ENCODE data around the gene VPS13C. TPM values are rescaled to one million over a fixed set of nuclear protein-coding genes. Genes with fewer than 3 reads are reported as not detected.

The VPS13C gene
- total and polyA plus RNA-seq, 2 experiments from 2014 or later, result 10.2 to 20.5 TPM

DNA sequence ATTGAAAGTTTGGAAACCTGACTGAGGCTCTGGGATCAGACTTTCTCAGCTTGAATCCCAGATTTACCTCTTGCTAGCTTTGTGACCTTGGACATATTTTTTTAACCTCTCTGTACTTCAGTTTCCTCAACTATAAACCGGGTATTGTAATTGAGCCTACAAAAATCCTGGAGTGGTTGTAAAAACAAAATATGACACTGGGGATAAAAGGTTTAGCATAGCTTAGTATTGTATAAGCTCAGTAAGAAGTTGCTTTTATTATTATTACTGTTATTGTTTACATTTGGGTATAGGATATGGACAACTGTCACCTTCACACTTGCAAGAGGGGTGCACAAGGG lies 28.1 kb upstream of the VPS13C start:
- no peaks in the 10 kb centered on the region for H3K27me3 ChIP-seq (ENCODE audit: insufficient read depth)
- no peaks in the 10 kb centered on the region for H3F3A ChIP-seq (replicated peaks; ENCODE audit: low read depth)
- Mint-ChIP-seq H3K36me3 (ENCODE audit: low read depth) (peaks cover 11% of the 10 kb centered on the region), H3K9me3 (peaks cover 13% of the 10 kb centered on the region), H3K4me1 (peaks cover 11% of the 10 kb centered on the region; the same call in 2 of the 3 replicates), H3K4me3 (no peak overlapping the region), H3K27me3 (ENCODE audit: insufficient read depth, low read depth, poor library complexity) (no peaks in the 10 kb centered on the region), H3K27ac (no peak overlapping the region)
- ATAC-seq (no peak), DNase-seq (ENCODE audit: low spot score) (no peak)
- no peaks in the 10 kb centered on the region for H3K79me2 ChIP-seq (replicated peaks; ENCODE audit: insufficient read depth)
- H3K4me1 ChIP-seq (ENCODE audit: insufficient read depth), result no peaks in the 10 kb centered on the region
- no peaks in the 10 kb centered on the region for H4K20me1 ChIP-seq (replicated peaks; ENCODE audit: insufficient read depth)
- H3K4me2 ChIP-seq, result no peak overlapping the region
- H2AFZ ChIP-seq, result no peak overlapping the region
- TF ChIP-seq POLR2AphosphoS5 (IDR thresholded peaks at IDR 0.05; ENCODE audit: low read depth) (no peak), ZNF114 (CRISPR knock-in tag; IDR thresholded peaks at IDR 0.05) (no peak), CREB1 (CRISPR knock-in tag; IDR thresholded peaks at IDR 0.05; ENCODE audit: low read depth) (no peak), STAT1 (IDR thresholded peaks at IDR 0.05; ENCODE audit: unreplicated experiment) (no peak), EZH2 (IDR thresholded peaks at IDR 0.05; ENCODE audit: low read depth, unreplicated experiment) (no peak), EZH2phosphoT487 (IDR thresholded peaks at IDR 0.05; ENCODE audit: unreplicated experiment) (no peak), ZNF331 (CRISPR knock-in tag; IDR thresholded peaks at IDR 0.05; ENCODE audit: low read depth) (no peak), NANOG (IDR thresholded peaks at IDR 0.05; ENCODE audit: borderline replicate concordance) (no peak), JUNB (IDR thresholded peaks at IDR 0.05; ENCODE audit: unreplicated experiment) (no peak)
- TF ChIP-seq, protein P1, sequence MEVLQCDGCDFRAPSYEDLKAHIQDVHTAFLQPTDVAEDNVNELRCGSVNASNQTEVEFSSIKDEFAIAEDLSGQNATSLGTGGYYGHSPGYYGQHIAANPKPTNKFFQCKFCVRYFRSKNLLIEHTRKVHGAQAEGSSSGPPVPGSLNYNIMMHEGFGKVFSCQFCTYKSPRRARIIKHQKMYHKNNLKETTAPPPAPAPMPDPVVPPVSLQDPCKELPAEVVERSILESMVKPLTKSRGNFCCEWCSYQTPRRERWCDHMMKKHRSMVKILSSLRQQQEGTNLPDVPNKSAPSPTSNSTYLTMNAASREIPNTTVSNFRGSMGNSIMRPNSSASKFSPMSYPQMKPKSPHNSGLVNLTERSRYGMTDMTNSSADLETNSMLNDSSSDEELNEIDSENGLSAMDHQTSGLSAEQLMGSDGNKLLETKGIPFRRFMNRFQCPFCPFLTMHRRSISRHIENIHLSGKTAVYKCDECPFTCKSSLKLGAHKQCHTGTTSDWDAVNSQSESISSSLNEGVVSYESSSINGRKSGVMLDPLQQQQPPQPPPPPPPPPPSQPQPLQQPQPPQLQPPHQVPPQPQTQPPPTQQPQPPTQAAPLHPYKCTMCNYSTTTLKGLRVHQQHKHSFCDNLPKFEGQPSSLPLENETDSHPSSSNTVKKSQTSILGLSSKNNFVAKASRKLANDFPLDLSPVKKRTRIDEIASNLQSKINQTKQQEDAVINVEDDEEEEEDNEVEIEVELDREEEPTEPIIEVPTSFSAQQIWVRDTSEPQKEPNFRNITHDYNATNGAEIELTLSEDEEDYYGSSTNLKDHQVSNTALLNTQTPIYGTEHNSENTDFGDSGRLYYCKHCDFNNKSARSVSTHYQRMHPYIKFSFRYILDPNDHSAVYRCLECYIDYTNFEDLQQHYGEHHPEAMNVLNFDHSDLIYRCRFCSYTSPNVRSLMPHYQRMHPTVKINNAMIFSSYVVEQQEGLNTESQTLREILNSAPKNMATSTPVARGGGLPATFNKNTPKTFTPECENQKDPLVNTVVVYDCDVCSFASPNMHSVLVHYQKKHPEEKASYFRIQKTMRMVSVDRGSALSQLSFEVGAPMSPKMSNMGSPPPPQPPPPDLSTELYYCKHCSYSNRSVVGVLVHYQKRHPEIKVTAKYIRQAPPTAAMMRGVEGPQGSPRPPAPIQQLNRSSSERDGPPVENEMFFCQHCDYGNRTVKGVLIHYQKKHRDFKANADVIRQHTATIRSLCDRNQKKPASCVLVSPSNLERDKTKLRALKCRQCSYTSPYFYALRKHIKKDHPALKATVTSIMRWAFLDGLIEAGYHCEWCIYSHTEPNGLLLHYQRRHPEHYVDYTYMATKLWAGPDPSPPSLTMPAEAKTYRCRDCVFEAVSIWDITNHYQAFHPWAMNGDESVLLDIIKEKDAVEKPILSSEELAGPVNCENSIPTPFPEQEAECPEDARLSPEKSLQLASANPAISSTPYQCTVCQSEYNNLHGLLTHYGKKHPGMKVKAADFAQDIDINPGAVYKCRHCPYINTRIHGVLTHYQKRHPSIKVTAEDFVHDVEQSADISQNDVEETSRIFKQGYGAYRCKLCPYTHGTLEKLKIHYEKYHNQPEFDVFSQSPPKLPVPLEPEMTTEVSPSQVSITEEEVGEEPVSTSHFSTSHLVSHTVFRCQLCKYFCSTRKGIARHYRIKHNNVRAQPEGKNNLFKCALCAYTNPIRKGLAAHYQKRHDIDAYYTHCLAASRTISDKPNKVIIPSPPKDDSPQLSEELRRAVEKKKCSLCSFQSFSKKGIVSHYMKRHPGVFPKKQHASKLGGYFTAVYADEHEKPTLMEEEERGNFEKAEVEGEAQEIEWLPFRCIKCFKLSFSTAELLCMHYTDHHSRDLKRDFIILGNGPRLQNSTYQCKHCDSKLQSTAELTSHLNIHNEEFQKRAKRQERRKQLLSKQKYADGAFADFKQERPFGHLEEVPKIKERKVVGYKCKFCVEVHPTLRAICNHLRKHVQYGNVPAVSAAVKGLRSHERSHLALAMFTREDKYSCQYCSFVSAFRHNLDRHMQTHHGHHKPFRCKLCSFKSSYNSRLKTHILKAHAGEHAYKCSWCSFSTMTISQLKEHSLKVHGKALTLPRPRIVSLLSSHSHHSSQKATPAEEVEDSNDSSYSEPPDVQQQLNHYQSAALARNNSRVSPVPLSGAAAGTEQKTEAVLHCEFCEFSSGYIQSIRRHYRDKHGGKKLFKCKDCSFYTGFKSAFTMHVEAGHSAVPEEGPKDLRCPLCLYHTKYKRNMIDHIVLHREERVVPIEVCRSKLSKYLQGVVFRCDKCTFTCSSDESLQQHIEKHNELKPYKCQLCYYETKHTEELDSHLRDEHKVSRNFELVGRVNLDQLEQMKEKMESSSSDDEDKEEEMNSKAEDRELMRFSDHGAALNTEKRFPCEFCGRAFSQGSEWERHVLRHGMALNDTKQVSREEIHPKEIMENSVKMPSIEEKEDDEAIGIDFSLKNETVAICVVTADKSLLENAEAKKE (CRISPR knock-in tag; IDR thresholded peaks at IDR 0.05), result no peak
- TF ChIP-seq, protein P2, sequence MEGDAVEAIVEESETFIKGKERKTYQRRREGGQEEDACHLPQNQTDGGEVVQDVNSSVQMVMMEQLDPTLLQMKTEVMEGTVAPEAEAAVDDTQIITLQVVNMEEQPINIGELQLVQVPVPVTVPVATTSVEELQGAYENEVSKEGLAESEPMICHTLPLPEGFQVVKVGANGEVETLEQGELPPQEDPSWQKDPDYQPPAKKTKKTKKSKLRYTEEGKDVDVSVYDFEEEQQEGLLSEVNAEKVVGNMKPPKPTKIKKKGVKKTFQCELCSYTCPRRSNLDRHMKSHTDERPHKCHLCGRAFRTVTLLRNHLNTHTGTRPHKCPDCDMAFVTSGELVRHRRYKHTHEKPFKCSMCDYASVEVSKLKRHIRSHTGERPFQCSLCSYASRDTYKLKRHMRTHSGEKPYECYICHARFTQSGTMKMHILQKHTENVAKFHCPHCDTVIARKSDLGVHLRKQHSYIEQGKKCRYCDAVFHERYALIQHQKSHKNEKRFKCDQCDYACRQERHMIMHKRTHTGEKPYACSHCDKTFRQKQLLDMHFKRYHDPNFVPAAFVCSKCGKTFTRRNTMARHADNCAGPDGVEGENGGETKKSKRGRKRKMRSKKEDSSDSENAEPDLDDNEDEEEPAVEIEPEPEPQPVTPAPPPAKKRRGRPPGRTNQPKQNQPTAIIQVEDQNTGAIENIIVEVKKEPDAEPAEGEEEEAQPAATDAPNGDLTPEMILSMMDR (conservative IDR thresholded peaks at IDR 0.05; ENCODE audit: low read depth in 2 of 2), result no peak
- TF ChIP-seq, protein P3, sequence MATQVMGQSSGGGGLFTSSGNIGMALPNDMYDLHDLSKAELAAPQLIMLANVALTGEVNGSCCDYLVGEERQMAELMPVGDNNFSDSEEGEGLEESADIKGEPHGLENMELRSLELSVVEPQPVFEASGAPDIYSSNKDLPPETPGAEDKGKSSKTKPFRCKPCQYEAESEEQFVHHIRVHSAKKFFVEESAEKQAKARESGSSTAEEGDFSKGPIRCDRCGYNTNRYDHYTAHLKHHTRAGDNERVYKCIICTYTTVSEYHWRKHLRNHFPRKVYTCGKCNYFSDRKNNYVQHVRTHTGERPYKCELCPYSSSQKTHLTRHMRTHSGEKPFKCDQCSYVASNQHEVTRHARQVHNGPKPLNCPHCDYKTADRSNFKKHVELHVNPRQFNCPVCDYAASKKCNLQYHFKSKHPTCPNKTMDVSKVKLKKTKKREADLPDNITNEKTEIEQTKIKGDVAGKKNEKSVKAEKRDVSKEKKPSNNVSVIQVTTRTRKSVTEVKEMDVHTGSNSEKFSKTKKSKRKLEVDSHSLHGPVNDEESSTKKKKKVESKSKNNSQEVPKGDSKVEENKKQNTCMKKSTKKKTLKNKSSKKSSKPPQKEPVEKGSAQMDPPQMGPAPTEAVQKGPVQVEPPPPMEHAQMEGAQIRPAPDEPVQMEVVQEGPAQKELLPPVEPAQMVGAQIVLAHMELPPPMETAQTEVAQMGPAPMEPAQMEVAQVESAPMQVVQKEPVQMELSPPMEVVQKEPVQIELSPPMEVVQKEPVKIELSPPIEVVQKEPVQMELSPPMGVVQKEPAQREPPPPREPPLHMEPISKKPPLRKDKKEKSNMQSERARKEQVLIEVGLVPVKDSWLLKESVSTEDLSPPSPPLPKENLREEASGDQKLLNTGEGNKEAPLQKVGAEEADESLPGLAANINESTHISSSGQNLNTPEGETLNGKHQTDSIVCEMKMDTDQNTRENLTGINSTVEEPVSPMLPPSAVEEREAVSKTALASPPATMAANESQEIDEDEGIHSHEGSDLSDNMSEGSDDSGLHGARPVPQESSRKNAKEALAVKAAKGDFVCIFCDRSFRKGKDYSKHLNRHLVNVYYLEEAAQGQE (IDR thresholded peaks at IDR 0.05; ENCODE audit: unreplicated experiment), result no peak
- TF ChIP-seq, protein P4, sequence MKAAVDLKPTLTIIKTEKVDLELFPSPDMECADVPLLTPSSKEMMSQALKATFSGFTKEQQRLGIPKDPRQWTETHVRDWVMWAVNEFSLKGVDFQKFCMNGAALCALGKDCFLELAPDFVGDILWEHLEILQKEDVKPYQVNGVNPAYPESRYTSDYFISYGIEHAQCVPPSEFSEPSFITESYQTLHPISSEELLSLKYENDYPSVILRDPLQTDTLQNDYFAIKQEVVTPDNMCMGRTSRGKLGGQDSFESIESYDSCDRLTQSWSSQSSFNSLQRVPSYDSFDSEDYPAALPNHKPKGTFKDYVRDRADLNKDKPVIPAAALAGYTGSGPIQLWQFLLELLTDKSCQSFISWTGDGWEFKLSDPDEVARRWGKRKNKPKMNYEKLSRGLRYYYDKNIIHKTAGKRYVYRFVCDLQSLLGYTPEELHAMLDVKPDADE (IDR thresholded peaks at IDR 0.05), result no peak
- no peak overlapping the region for H3K27ac ChIP-seq (ENCODE audit: low read depth)
- no peaks in the 10 kb centered on the region for H3K9me2 ChIP-seq (ENCODE audit: insufficient read depth)
- H3K4me3 ChIP-seq, result no peak overlapping the region
- H3K36me3 ChIP-seq (ENCODE audit: insufficient read depth), result no peaks in the 10 kb centered on the region

Measured in GM23338 (cell line).